Mammary microvascular endothelial cell (primary cell): ENCODE results near the gene NOL4. TPM values are rescaled to one million over a fixed set of nuclear protein-coding genes. Genes with fewer than 3 reads are reported as not detected.

ENCODE experiments used
- total RNA-seq: library from RNA; depleted of rRNA; stranded (reverse); fragments of >200 nt; gene quantifications from 2 replicates; pipeline ENCODE4 v1.2.3, GENCODE V29; 2015

NOL4 gene, protein sequence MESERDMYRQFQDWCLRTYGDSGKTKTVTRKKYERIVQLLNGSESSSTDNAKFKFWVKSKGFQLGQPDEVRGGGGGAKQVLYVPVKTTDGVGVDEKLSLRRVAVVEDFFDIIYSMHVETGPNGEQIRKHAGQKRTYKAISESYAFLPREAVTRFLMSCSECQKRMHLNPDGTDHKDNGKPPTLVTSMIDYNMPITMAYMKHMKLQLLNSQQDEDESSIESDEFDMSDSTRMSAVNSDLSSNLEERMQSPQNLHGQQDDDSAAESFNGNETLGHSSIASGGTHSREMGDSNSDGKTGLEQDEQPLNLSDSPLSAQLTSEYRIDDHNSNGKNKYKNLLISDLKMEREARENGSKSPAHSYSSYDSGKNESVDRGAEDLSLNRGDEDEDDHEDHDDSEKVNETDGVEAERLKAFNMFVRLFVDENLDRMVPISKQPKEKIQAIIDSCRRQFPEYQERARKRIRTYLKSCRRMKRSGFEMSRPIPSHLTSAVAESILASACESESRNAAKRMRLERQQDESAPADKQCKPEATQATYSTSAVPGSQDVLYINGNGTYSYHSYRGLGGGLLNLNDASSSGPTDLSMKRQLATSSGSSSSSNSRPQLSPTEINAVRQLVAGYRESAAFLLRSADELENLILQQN
- total RNA-seq = not detected in 2 replicates

GRCh38 chr18:34224423-34225217 is at the start of gene NOL4:
NOL4 (minus strand) TSS chr18:34224913; CDS start chr18:34223253, 1,660 bp downstream.

